ENCODE data around the gene RASA3. TPM values are rescaled to one million over a fixed set of nuclear protein-coding genes. Genes with fewer than 3 reads are reported as not detected.

Gene RASA3
- total RNA-seq, 1 donor from 2014 or later: 9.3 TPM

- no peaks in the 10 kb centered on the region for H3K9me3 Mint-ChIP-seq
- no peak overlapping the region for H3K27ac Mint-ChIP-seq
- H3K4me3 Mint-ChIP-seq: no peak overlapping the region
- H3K36me3 Mint-ChIP-seq: peaks cover 5% of the 10 kb centered on the region
- H3K27me3 Mint-ChIP-seq: no peaks in the 10 kb centered on the region
- no peaks in the 10 kb centered on the region for H3K4me1 Mint-ChIP-seq (ENCODE audit: unreplicated experiment)
- no peak for DNase-seq (ENCODE audit: extremely low spot score, unreplicated experiment)
- TF ChIP-seq CTCF (conservative IDR thresholded peaks at IDR 0.05): no peak
Observed at GRCh38 chr13:113982296-113982661, 150.1 kb downstream of the RASA3 start.

GRCh38 chr13:113981611-113982295 is 150.7 kb downstream of the RASA3 start:
- Mint-ChIP-seq H3K4me3 (no peak overlapping the region), H3K36me3 (peaks cover 5% of the 10 kb centered on the region), H3K9me3 (no peaks in the 10 kb centered on the region), H3K27ac (peak overlapping the region; percentile 43), H3K27me3 (no peaks in the 10 kb centered on the region), H3K4me1 (ENCODE audit: unreplicated experiment) (no peaks in the 10 kb centered on the region)
- DNase-seq (ENCODE audit: extremely low spot score, unreplicated experiment): no peak
- TF ChIP-seq CTCF (conservative IDR thresholded peaks at IDR 0.05): no peak

GRCh38 chr13:113981194-113981605 is 151.2 kb downstream of the RASA3 start:
- H3K4me1 Mint-ChIP-seq (ENCODE audit: unreplicated experiment): no peaks in the 10 kb centered on the region
- H3K27ac Mint-ChIP-seq: no peak overlapping the region
- DNase-seq (ENCODE audit: extremely low spot score, unreplicated experiment): no peak
- no peaks in the 10 kb centered on the region for H3K9me3 Mint-ChIP-seq
- H3K27me3 Mint-ChIP-seq: no peaks in the 10 kb centered on the region
- peaks cover 5% of the 10 kb centered on the region for H3K36me3 Mint-ChIP-seq
- no peak for TF ChIP-seq CTCF (conservative IDR thresholded peaks at IDR 0.05)
- H3K4me3 Mint-ChIP-seq: no peak overlapping the region

GRCh38 chr13:113980489-113981064 is 151.8 kb downstream of the RASA3 start:
- TF ChIP-seq CTCF (conservative IDR thresholded peaks at IDR 0.05): no peak
- Mint-ChIP-seq H3K4me3 (no peak overlapping the region), H3K9me3 (no peaks in the 10 kb centered on the region), H3K36me3 (peaks cover 5% of the 10 kb centered on the region), H3K4me1 (ENCODE audit: unreplicated experiment) (no peaks in the 10 kb centered on the region), H3K27me3 (no peaks in the 10 kb centered on the region), H3K27ac (no peak overlapping the region)
- DNase-seq (ENCODE audit: extremely low spot score, unreplicated experiment): no peak

GRCh38 chr13:113979791-113980471 is 152.5 kb downstream of the RASA3 start:
- Mint-ChIP-seq H3K4me1 (ENCODE audit: unreplicated experiment) (no peaks in the 10 kb centered on the region), H3K27ac (no peak overlapping the region), H3K4me3 (no peak overlapping the region), H3K36me3 (peaks cover 5% of the 10 kb centered on the region), H3K27me3 (no peaks in the 10 kb centered on the region), H3K9me3 (no peaks in the 10 kb centered on the region)
- no peak for DNase-seq (ENCODE audit: extremely low spot score, unreplicated experiment)
- TF ChIP-seq CTCF (conservative IDR thresholded peaks at IDR 0.05): no peak
